Body of pancreas (tissue), 4 donors: Measurements from ENCODE around the gene OR1J4. TPM values are rescaled to one million over a fixed set of nuclear protein-coding genes. Genes with fewer than 3 reads are reported as not detected.

Experiments used
- ATAC-seq: fragments of 150-250 bp; one replicate; pipeline ENCODE4 v1.9.1; 2016
- DNase-seq, 4 donors: peaks; one replicate each; pipeline ENCODE4 v3.0.0-alpha.2; 2019
- H3K27ac ChIP-seq, 4 donors: fragments of 200-600 bp; sonication (generic); 1 replicate in 3 of 4; 2 replicates in 1 of 4; pipeline versions ENCODE4 v1.5.1 to v1.6.1; 2016 to 2019; ENCODE audit warnings: mild to moderate bottlenecking in 1 of 4, mixed read lengths in 1 of 4, moderate library complexity in 1 of 4
- H3K27me3 ChIP-seq, 2 donors: fragments of 200-600 bp; sonication (generic); one replicate each; pipeline ENCODE4 v1.6.0; 2016; ENCODE audit warnings: mild to moderate bottlenecking in 1 of 2
- H3K36me3 ChIP-seq, 2 donors: fragments of 200-600 bp; sonication (generic); replicated peaks in 1 of 2; 2 replicates each; pipeline ENCODE4 v1.5.1; 2016; ENCODE audit warnings: low read depth in 2 of 2; ENCODE audit not compliant: insufficient read depth in 1 of 2
- H3K4me1 ChIP-seq: fragments of 200-600 bp; sonication (generic); one replicate; pipeline ENCODE4 v1.6.0; 2016
- H3K4me3 ChIP-seq, 2 donors: fragments of 200-600 bp; sonication (generic); 1 replicate in 1 of 2; 2 replicates in 1 of 2; pipeline ENCODE4 v1.5.1; 2016 to 2019
- H3K9me3 ChIP-seq, 3 donors: fragments of 200-600 bp; sonication (generic); 1 replicate in 2 of 3; 2 replicates in 1 of 3; pipeline ENCODE4 v1.5.1; 2016
- POLR2A ChIP-seq, 3 donors: fragments of 450-650 bp; IDR thresholded peaks; one replicate each; pipeline ENCODE4 v1.6.1; 2016; ENCODE audit warnings: antibody characterized with exemption in 3 of 3, mild to moderate bottlenecking in 2 of 3
- WGBS, 2 donors: methylation state at CpG; one replicate each; pipeline ENCODE4 v1.1.5; 2017; 5-methylcytosine and 5-hydroxymethylcytosine counted together
- intact Hi-C: fragments of 100-400 bp; cut with DNase I; formaldehyde crosslinking; loops from one replicate; pipeline ENCODE4 v1.15.1; 2023
- total RNA-seq, 2 donors: library from RNA; depleted of rRNA; stranded (reverse); fragments of >200 nt; gene quantifications; one replicate each; pipeline ENCODE4 v1.1.0, GENCODE V29; 2016
- TF ChIP-seq, protein P1 (sequence below), 7 experiments: fragments of 450-650 bp in 4 of 7; fragments of 200-600 bp in 3 of 7; sonication (generic) in 3 of 7; IDR thresholded peaks; one replicate each; pipeline ENCODE4 v1.5.1; 2016 to 2019; ENCODE audit warnings: antibody characterized with exemption in 7 of 7

OR1J4 gene, protein sequence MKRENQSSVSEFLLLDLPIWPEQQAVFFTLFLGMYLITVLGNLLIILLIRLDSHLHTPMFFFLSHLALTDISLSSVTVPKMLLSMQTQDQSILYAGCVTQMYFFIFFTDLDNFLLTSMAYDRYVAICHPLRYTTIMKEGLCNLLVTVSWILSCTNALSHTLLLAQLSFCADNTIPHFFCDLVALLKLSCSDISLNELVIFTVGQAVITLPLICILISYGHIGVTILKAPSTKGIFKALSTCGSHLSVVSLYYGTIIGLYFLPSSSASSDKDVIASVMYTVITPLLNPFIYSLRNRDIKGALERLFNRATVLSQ
- not detected for total RNA-seq

- peaks cover 0 to 3% of the 10 kb centered on the region in 2 donors for H3K27me3 ChIP-seq
- no peaks in the 10 kb centered on the region for H3K9me3 ChIP-seq
- DNase-seq, result no peak
- intact Hi-C loops, result no loop called here
- no peak for TF ChIP-seq POLR2A (IDR thresholded peaks at IDR 0.05)
- TF ChIP-seq, protein P1, sequence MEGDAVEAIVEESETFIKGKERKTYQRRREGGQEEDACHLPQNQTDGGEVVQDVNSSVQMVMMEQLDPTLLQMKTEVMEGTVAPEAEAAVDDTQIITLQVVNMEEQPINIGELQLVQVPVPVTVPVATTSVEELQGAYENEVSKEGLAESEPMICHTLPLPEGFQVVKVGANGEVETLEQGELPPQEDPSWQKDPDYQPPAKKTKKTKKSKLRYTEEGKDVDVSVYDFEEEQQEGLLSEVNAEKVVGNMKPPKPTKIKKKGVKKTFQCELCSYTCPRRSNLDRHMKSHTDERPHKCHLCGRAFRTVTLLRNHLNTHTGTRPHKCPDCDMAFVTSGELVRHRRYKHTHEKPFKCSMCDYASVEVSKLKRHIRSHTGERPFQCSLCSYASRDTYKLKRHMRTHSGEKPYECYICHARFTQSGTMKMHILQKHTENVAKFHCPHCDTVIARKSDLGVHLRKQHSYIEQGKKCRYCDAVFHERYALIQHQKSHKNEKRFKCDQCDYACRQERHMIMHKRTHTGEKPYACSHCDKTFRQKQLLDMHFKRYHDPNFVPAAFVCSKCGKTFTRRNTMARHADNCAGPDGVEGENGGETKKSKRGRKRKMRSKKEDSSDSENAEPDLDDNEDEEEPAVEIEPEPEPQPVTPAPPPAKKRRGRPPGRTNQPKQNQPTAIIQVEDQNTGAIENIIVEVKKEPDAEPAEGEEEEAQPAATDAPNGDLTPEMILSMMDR (IDR thresholded peaks at IDR 0.05), result no peak
- no peak for ATAC-seq
- no peak within 1 kb of the TSS for H3K27ac ChIP-seq
- 66 to 73% methylated on average over 4 of the region's 4 CpGs for WGBS, 2 donors
- H3K4me3 ChIP-seq, result no peak within 1 kb of the TSS
- H3K4me1 ChIP-seq, result no peaks in the 10 kb centered on the region
- H3K36me3 ChIP-seq, result no peaks in the 10 kb centered on the region
Observed at GRCh38 chr9:122518841-122519240, at the start of gene OR1J4. Gene OR1J4, plus strand, starts transcription at chr9:122519141. Its CDS starts 0 bp downstream, at chr9:122519141.

DNA sequence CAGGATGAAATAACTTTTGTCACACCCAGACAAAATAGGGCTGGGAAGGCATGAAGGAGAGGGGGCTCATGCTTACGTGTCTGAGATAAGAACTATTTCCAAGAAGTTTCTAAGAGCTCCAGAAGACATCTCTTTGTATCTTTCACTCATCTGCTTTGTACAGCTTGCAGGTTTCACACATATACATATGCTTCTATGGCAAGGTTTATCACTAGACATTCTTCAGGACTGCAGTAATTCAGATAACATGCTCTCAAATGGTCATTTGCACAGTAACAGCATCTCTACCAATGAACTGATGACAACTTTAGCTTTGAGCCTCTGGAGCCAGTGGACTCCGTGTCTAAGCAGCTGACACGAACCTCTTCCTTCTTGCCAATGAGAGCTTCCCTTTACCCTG is 44.4 kb upstream of the OR1J4 start:
- TF ChIP-seq, protein P1 (IDR thresholded peaks at IDR 0.05), result no peak
- TF ChIP-seq POLR2A (IDR thresholded peaks at IDR 0.05), result no peak
- Histone ChIP-seq H3K4me1 (no peaks in the 10 kb centered on the region), H3K9me3 (no peaks in the 10 kb centered on the region), H3K27me3 (no peaks in the 10 kb centered on the region), H3K27ac (no peak overlapping the region), H3K4me3 (no peak overlapping the region), H3K36me3 (no peaks in the 10 kb centered on the region)
- intact Hi-C loops, result no loop called here
- DNase-seq, result no peak
- 60 to 71% methylated on average over 3 of the region's 3 CpGs for WGBS, 2 donors
- ATAC-seq, result no peak

- no peak overlapping the region for H3K4me3 ChIP-seq
- no peaks in the 10 kb centered on the region for H3K27me3 ChIP-seq
- DNase-seq, result no peak
- no peak overlapping the region for H3K27ac ChIP-seq
- no peaks in the 10 kb centered on the region for H3K9me3 ChIP-seq
- WGBS, 2 donors, result 43 to 52% methylated on average over 2 of the region's 2 CpGs
- H3K36me3 ChIP-seq, result no peaks in the 10 kb centered on the region
- TF ChIP-seq, protein P1 (IDR thresholded peaks at IDR 0.05), result no peak
- no peak for TF ChIP-seq POLR2A (IDR thresholded peaks at IDR 0.05)
- ATAC-seq, result no peak
- no peaks in the 10 kb centered on the region for H3K4me1 ChIP-seq
- intact Hi-C loops, result no loop called here
Observed at GRCh38 chr9:122475717-122476116, 43.2 kb upstream of the OR1J4 start.

DNA sequence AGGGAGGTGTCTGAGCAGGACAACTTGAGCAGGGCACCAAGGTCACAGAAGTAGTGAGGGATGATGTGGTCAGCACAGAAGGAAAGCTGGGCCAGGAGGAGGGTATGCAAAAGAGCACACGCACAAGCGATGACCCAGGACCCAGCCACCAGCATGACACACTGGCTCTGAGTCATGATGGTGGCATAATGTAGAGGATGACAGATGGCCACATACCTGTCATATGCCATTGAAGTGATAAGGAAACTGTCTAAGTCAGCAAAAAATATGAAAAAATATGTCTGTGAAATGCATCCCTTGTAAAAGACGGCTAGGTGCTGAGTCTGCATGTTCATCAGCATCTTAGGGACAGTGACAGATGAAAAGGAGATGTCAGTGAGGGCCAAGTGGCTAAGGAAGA is 41.6 kb upstream of the OR1J4 start:
- intact Hi-C loops, result no loop called here
- Histone ChIP-seq H3K27ac (no peak overlapping the region), H3K4me3 (no peak overlapping the region), H3K4me1 (no peaks in the 10 kb centered on the region), H3K36me3 (no peaks in the 10 kb centered on the region), H3K27me3 (no peaks in the 10 kb centered on the region), H3K9me3 (no peaks in the 10 kb centered on the region)
- 81 to 84% methylated on average over 3 of the region's 3 CpGs for WGBS, 2 donors
- DNase-seq (no peak), ATAC-seq (no peak)
- TF ChIP-seq, protein P1 (IDR thresholded peaks at IDR 0.05), result no peak
- no peak for TF ChIP-seq POLR2A (IDR thresholded peaks at IDR 0.05)

- intact Hi-C loops, result no loop called here
- Histone ChIP-seq H3K4me3 (no peak within 1 kb of the TSS), H3K27ac (no peak within 1 kb of the TSS), H3K4me1 (no peaks in the 10 kb centered on the region), H3K36me3 (no peaks in the 10 kb centered on the region), H3K9me3 (no peaks in the 10 kb centered on the region), H3K27me3 (no peaks in the 10 kb centered on the region)
- no peak for TF ChIP-seq POLR2A (IDR thresholded peaks at IDR 0.05)
- TF ChIP-seq, protein P1 (IDR thresholded peaks at IDR 0.05), result no peak
- WGBS, 2 donors, result 75 to 83% methylated on average over 6 of the region's 6 CpGs
- DNase-seq (no peak), ATAC-seq (no peak)
Observed at GRCh38 chr9:122477826-122478225, 41.1 kb upstream of the OR1J4 start, which contains the start of gene OR1J1. Gene OR1J1, minus strand, starts transcription at chr9:122477926. Its CDS starts 0 bp downstream, at chr9:122477926.
